Gastrocnemius medialis (tissue), 4 donors: ENCODE results near the gene ZNF451.

Source experiments
- POLR2A ChIP-seq, 2 donors: fragments of 450-650 bp; IDR thresholded peaks; one replicate each; pipeline ENCODE4 v1.6.1; 2017; ENCODE audit warnings: antibody characterized with exemption in 2 of 2, mild to moderate bottlenecking in 2 of 2, moderate library complexity in 2 of 2
- TF ChIP-seq, protein P1 (sequence below), 5 experiments: fragments of 450-650 bp in 3 of 5; fragments of 200-600 bp in 2 of 5; sonication (generic) in 2 of 5; IDR thresholded peaks in 4 of 5; conservative IDR thresholded peaks in 1 of 5; 1 replicate in 4 of 5; 2 replicates in 1 of 5; pipeline ENCODE4 v1.5.1; 2016 to 2019; ENCODE audit warnings: antibody characterized with exemption in 5 of 5, mild to moderate bottlenecking in 3 of 5, moderate library complexity in 3 of 5

DNA sequence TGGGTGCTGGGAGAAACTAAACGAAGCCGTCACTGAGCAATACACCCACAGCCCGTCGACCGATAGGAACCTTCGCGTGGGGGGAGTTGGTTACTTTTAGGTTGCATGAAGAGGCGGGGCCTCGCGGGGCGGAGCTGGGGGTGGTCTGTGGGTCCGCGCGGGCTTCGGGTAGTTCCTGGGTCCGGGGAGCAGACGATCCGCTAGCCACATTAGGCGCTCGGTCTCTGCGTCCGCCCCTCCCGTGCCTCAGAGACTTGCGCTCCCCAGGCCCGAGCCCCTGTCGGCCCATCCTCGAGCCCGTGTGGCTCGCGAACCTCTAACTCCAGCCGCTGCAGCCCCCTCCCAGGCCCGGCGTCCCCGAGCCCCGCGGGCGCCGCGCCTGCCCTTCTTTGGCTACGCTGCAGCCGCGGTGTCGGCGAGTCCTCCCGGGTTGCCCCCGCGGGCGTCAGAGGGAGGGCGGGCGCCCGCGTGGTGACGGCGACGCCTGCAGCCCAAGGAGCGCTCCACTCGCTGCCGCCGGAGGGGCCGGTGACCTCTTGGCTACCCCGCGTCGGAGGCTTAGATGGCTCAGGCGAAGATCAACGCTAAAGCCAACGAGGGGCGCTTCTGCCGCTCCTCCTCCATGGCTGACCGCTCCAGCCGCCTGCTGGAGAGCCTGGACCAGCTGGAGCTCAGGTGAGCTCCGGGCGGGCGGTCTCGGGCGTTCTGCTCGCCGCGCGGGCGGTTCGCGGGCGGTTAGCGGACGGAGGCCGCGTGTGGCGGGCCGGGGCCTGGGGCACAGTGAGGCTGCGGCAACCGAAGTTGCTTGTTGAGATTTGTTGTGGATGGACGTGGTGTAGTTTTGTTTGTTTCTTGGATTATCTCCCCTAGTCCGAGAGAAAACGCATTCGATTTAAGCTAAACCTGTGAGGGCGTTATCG lies 82.4 kb downstream of the ZNF451 start, which contains the start of gene BAG2:
- TF ChIP-seq, protein P1, sequence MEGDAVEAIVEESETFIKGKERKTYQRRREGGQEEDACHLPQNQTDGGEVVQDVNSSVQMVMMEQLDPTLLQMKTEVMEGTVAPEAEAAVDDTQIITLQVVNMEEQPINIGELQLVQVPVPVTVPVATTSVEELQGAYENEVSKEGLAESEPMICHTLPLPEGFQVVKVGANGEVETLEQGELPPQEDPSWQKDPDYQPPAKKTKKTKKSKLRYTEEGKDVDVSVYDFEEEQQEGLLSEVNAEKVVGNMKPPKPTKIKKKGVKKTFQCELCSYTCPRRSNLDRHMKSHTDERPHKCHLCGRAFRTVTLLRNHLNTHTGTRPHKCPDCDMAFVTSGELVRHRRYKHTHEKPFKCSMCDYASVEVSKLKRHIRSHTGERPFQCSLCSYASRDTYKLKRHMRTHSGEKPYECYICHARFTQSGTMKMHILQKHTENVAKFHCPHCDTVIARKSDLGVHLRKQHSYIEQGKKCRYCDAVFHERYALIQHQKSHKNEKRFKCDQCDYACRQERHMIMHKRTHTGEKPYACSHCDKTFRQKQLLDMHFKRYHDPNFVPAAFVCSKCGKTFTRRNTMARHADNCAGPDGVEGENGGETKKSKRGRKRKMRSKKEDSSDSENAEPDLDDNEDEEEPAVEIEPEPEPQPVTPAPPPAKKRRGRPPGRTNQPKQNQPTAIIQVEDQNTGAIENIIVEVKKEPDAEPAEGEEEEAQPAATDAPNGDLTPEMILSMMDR (IDR thresholded peaks at IDR 0.05 in 4 of 5, conservative IDR thresholded peaks at IDR 0.05 in 1 of 5): peak in 2 of 5 experiments; percentile 28 to 38
- TF ChIP-seq POLR2A (IDR thresholded peaks at IDR 0.05): peak; percentile 64 to 75
